TTC549 (cell line): ENCODE results near the gene CDC16.

Experiments used
- FAIRE-seq: peaks from 2 replicates; lab custom pipeline; 2012; peaks lifted over from hg19 to GRCh38; lab: Jason Lieb, UNC

CDC16 gene

GRCh38 chr13:114303700-114304327 is 69.1 kb downstream of the CDC16 start:
- no peak for FAIRE-seq

- FAIRE-seq = no peak
These were observed 69.8 kb downstream of the CDC16 start for GRCh38 chr13:114304346-114305034.

- no peak for FAIRE-seq
These were observed 74.4 kb downstream of the CDC16 start for GRCh38 chr13:114309086-114309485.

GRCh38 chr13:114309806-114310410 is 75.2 kb downstream of the CDC16 start:
- no peak for FAIRE-seq

- FAIRE-seq = peak; percentile 29
These were observed 76.3 kb downstream of the CDC16 start for GRCh38 chr13:114310956-114311355.

- FAIRE-seq = no peak
These were observed 76.7 kb downstream of the CDC16 start for GRCh38 chr13:114311387-114311786.

GRCh38 chr13:114311908-114312307 is 77.2 kb downstream of the CDC16 start:
- peak; percentile 57 for FAIRE-seq

- no peak for FAIRE-seq
These were observed 78.6 kb downstream of the CDC16 start for GRCh38 chr13:114313061-114313860.

GRCh38 chr13:114314074-114314912 is 79.6 kb downstream of the CDC16 start, which contains the start of gene CHAMP1:
Gene CHAMP1 (plus strand): TSS chr13:114314503. CDS start chr13:114323843, 9,340 bp downstream.
- FAIRE-seq = no peak

- no peak for FAIRE-seq
These were observed 80.5 kb downstream of the CDC16 start for GRCh38 chr13:114315074-114315785.

- FAIRE-seq = no peak
These were observed 83.9 kb downstream of the CDC16 start for GRCh38 chr13:114318624-114319023.

GRCh38 chr13:114319441-114319913 is 84.8 kb downstream of the CDC16 start:
- FAIRE-seq = no peak

GRCh38 chr13:114320065-114320464 is 85.4 kb downstream of the CDC16 start:
- no peak for FAIRE-seq

- no peak for FAIRE-seq
These were observed 86.6 kb downstream of the CDC16 start for GRCh38 chr13:114321256-114321655.
